Epithelial cell of proximal tubule (primary cell): ENCODE measurements around the gene ABCA1. TPM values are rescaled to one million over a fixed set of nuclear protein-coding genes. Genes with fewer than 3 reads are reported as not detected.

Source experiments
- DNase-seq: peaks from one replicate; pipeline ENCODE4 v3.0.0-alpha.2; 2011; ENCODE audit warnings: low read depth
- H3K4me3 ChIP-seq: 2 replicates; pipeline ENCODE4 v1.5.1; 2011; ENCODE audit warnings: low read depth, mild to moderate bottlenecking, low read length
- total RNA-seq: library from RNA; depleted of rRNA; stranded (reverse); fragments of >200 nt; gene quantifications from 2 replicates; pipeline ENCODE4 v1.2.3, GENCODE V29; 2015
- TF ChIP-seq, protein P1 (sequence below): conservative IDR thresholded peaks from 2 replicates; pipeline ENCODE4 v1.5.1; 2012; ENCODE audit warnings: low read depth, mild to moderate bottlenecking, low read length

ABCA1 gene
- total RNA-seq, 1 donor from 2014 or later = 13.7 TPM

DNA sequence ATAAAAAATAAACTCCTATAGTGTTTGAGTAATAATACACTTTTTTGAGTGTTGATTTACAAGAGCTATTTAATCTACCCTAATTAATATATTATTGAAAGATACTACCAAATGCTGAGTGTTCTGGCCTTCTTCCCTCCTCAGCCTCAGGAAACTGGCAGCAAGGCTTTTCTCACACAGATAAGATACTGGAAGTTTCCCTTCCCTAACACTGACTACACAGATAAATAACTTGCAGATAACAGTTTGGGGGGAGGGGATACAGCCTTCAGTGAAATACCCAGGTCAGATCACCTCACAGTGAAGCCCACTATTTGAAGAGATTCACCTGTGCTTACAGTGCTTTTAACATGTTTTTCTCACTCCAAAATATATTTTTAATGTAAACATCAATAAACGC is 182.1 kb downstream of the ABCA1 start:
- no peak for DNase-seq
- TF ChIP-seq, protein P1, sequence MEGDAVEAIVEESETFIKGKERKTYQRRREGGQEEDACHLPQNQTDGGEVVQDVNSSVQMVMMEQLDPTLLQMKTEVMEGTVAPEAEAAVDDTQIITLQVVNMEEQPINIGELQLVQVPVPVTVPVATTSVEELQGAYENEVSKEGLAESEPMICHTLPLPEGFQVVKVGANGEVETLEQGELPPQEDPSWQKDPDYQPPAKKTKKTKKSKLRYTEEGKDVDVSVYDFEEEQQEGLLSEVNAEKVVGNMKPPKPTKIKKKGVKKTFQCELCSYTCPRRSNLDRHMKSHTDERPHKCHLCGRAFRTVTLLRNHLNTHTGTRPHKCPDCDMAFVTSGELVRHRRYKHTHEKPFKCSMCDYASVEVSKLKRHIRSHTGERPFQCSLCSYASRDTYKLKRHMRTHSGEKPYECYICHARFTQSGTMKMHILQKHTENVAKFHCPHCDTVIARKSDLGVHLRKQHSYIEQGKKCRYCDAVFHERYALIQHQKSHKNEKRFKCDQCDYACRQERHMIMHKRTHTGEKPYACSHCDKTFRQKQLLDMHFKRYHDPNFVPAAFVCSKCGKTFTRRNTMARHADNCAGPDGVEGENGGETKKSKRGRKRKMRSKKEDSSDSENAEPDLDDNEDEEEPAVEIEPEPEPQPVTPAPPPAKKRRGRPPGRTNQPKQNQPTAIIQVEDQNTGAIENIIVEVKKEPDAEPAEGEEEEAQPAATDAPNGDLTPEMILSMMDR = no peak
- no peak overlapping the region for H3K4me3 ChIP-seq

DNA sequence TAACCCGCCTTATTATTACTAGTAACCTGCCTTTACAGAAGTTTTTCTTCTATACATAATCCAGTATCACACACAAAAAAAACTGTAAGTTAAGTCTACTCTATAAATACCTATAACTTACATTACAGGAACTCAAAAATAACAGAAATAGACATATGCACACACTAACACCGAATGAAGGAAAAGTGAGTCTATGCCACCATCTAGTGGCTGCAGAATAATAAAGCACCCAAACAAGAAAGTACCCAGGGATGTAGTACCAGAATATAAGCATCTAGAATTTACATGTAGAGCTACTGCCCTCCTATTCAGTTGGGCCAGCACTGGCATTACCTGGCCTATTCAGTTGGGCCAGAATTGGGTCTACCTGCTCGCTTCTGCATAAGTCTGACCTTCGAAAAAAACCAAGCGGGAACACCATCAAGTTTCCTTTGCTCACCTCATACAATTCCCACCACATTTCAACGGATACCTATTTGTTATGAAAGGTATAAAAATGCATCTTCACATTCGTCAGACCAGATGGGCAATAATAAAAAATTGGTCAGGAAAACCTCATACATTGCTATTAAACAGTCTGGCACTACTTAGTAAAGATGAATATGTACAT is 184.5 kb downstream of the ABCA1 start:
- no peak overlapping the region for H3K4me3 ChIP-seq
- TF ChIP-seq, protein P1 = peak; percentile 77
- no peak for DNase-seq

DNA sequence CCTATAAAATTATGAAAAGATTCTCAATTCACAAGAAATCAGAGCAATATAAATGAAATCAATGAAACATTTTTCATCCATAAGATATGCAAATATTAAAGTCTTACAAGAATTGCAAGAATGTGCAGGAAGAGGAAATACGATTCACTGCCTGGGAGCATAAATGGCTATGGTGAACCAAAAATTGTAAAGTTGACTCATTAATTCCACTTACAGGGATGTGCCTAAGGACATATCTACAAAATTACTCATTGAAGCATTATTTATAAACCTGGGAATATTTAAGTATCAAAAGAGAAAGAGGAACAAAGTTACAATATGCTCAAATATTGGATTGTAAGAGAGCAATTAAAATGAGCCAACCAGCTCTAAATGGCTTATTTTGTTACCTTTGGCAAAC is 187.3 kb downstream of the ABCA1 start:
- DNase-seq = no peak
- TF ChIP-seq, protein P1 = no peak
- H3K4me3 ChIP-seq = no peak overlapping the region

DNA sequence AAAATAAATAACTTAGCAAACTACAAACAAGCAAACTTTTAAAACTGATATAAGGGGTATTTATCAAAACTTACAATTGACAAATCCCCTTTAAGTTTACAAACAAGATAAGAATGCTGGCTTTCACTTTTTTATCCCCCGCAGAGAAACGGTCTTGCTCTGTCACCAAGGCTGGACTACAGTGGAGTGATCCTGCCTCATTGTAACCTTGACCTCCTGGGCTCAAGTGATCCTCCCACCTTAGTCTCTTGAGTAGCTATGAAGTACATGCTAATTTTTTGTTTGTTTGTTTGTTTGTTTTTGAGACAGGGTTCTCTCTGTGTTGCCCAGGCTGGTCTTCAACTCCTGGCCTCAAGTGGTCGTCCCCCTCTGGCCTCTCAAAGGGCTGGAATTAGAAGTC is 189.5 kb downstream of the ABCA1 start:
- TF ChIP-seq, protein P1 = no peak
- no peak overlapping the region for H3K4me3 ChIP-seq
- no peak for DNase-seq

Other genes with a start within 250 kb of the ABCA1 start
- gene OR13D1, start 233.6 kb downstream of the ABCA1 start, total RNA-seq = not detected in 2 replicates
- gene NIPSNAP3A, start 180.5 kb downstream of the ABCA1 start, total RNA-seq = 34.4 and 34.7 TPM in 2 replicates
- gene NIPSNAP3B, start 164.0 kb downstream of the ABCA1 start, total RNA-seq = 0.58 TPM in 1 of 2 replicates, not detected in the other